MM.1S (cell line): ENCODE measurements around the gene EAF1.

ENCODE experiments used
- DNase-seq: peaks from one replicate; pipeline ENCODE4 v3.0.0-alpha.2; 2015
- H2AFZ ChIP-seq: fragments of 300-600 bp; sonication (generic); 2 replicates; pipeline ENCODE4 v1.6.0; 2016; ENCODE audit warnings: antibody characterized with exemption, low read length
- H3F3A ChIP-seq: fragments of 300-600 bp; sonication (generic); 2 replicates; pipeline ENCODE4 v1.6.1; 2016; ENCODE audit warnings: mild to moderate bottlenecking, antibody characterized with exemption, low read length, moderate library complexity, mixed read lengths; ENCODE audit not compliant: insufficient read depth
- H3K27ac ChIP-seq: fragments of 300-600 bp; sonication (generic); 2 replicates; pipeline ENCODE4 v1.5.1; 2016; ENCODE audit warnings: mild to moderate bottlenecking, low read length
- H3K27me3 ChIP-seq: fragments of 300-600 bp; sonication (generic); replicated peaks from 2 replicates; pipeline ENCODE4 v1.6.0; 2016; ENCODE audit warnings: low read length; ENCODE audit not compliant: insufficient read depth
- H3K36me3 ChIP-seq: fragments of 300-600 bp; sonication (generic); replicated peaks from 2 replicates; pipeline ENCODE4 v1.6.1; 2016; ENCODE audit warnings: mild to moderate bottlenecking, low read length, mixed read lengths; ENCODE audit not compliant: insufficient read depth
- H3K4me1 ChIP-seq: fragments of 300-600 bp; sonication (generic); 2 replicates; pipeline ENCODE4 v1.6.1; 2016; ENCODE audit warnings: low read length, mixed read lengths
- H3K4me2 ChIP-seq: fragments of 300-600 bp; sonication (generic); 2 replicates; pipeline ENCODE4 v1.6.0; 2016; ENCODE audit warnings: low read depth, low read length
- H3K4me3 ChIP-seq: fragments of 300-600 bp; sonication (generic); 2 replicates; pipeline ENCODE4 v1.5.1; 2016; ENCODE audit warnings: low read length, mixed read lengths
- H3K79me2 ChIP-seq: fragments of 300-600 bp; sonication (generic); 2 replicates; pipeline ENCODE4 v1.6.1; 2016; ENCODE audit warnings: mixed run types, low read length, mixed read lengths
- H3K9ac ChIP-seq: fragments of 300-600 bp; sonication (generic); 2 replicates; pipeline ENCODE4 v1.6.1; 2016; ENCODE audit warnings: low read length, mixed read lengths
- H3K9me2 ChIP-seq: fragments of 300-600 bp; sonication (generic); replicated peaks from 2 replicates; pipeline ENCODE4 v1.6.1; 2016; ENCODE audit warnings: mild to moderate bottlenecking, low read length, mixed read lengths; ENCODE audit not compliant: insufficient read depth
- H3K9me3 ChIP-seq: fragments of 300-600 bp; sonication (generic); replicated peaks from 2 replicates; pipeline ENCODE4 v1.6.1; 2016; ENCODE audit warnings: mild to moderate bottlenecking, low read length, mixed read lengths; ENCODE audit not compliant: insufficient read depth
- H4K20me1 ChIP-seq: fragments of 300-600 bp; sonication (generic); 2 replicates; pipeline ENCODE4 v1.6.1; 2016; ENCODE audit warnings: mild to moderate bottlenecking, low read length, moderate library complexity, mixed read lengths; ENCODE audit not compliant: insufficient read depth
- EZH2 ChIP-seq: fragments of 300-600 bp; sonication (generic); optimal IDR thresholded peaks from 2 replicates; pipeline ENCODE3; 2017; ENCODE audit warnings: low read depth, mild to moderate bottlenecking, antibody characterized with exemption, low read length, mixed read lengths
- EZH2phosphoT487 ChIP-seq: fragments of 300-600 bp; sonication (generic); IDR thresholded peaks from 2 replicates; pipeline ENCODE4 v1.6.1; 2018; ENCODE audit warnings: antibody characterized with exemption, low read length
- TF ChIP-seq, protein P1 (sequence below): fragments of 300-600 bp; sonication (generic); IDR thresholded peaks from 2 replicates; pipeline ENCODE4 v1.5.1; 2016; ENCODE audit warnings: antibody characterized with exemption, low read length, mixed read lengths

Gene EAF1

DNA sequence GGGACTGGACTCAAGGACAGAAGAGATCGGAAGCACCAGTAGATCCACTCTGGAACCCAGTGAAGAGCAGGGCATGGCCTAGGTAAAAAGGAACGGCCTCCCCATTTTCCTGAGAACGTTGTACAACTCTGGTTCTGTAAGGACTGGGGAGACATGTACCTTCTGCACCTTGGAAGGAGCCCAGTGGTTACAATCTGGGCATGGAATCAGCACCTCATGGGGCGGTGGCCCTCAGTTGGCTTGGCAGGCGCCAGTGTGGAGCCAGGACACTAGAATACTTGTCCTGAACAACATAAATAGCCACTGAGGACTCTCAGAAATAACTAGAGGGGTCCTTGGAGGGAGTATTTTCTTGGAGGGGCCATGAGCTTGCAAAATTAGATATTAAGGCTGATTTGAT is 25.6 kb downstream of the EAF1 start:
- Histone ChIP-seq H2AFZ (no peak overlapping the region), H3K9me3 (no peaks in the 10 kb centered on the region), H3K4me1 (no peaks in the 10 kb centered on the region), H3K36me3 (no peaks in the 10 kb centered on the region), H3K27ac (no peak overlapping the region), H3K79me2 (no peaks in the 10 kb centered on the region), H3K4me3 (no peak overlapping the region), H3K4me2 (no peak overlapping the region), H4K20me1 (no peaks in the 10 kb centered on the region), H3K9ac (no peak overlapping the region), H3K9me2 (no peaks in the 10 kb centered on the region), H3K27me3 (no peaks in the 10 kb centered on the region), H3F3A (no peaks in the 10 kb centered on the region)
- no peak for DNase-seq
- no peak for TF ChIP-seq EZH2
- TF ChIP-seq EZH2phosphoT487: no peak
- TF ChIP-seq, protein P1, sequence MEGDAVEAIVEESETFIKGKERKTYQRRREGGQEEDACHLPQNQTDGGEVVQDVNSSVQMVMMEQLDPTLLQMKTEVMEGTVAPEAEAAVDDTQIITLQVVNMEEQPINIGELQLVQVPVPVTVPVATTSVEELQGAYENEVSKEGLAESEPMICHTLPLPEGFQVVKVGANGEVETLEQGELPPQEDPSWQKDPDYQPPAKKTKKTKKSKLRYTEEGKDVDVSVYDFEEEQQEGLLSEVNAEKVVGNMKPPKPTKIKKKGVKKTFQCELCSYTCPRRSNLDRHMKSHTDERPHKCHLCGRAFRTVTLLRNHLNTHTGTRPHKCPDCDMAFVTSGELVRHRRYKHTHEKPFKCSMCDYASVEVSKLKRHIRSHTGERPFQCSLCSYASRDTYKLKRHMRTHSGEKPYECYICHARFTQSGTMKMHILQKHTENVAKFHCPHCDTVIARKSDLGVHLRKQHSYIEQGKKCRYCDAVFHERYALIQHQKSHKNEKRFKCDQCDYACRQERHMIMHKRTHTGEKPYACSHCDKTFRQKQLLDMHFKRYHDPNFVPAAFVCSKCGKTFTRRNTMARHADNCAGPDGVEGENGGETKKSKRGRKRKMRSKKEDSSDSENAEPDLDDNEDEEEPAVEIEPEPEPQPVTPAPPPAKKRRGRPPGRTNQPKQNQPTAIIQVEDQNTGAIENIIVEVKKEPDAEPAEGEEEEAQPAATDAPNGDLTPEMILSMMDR: no peak

GRCh38 chr3:15453501-15453900 is 26.1 kb downstream of the EAF1 start:
- no peaks in the 10 kb centered on the region for H3K9me3 ChIP-seq
- no peaks in the 10 kb centered on the region for H4K20me1 ChIP-seq
- TF ChIP-seq EZH2phosphoT487 (no peak), EZH2 (no peak)
- TF ChIP-seq, protein P1: no peak
- H3K79me2 ChIP-seq: no peaks in the 10 kb centered on the region
- no peaks in the 10 kb centered on the region for H3K36me3 ChIP-seq
- no peak overlapping the region for H2AFZ ChIP-seq
- no peak overlapping the region for H3K9ac ChIP-seq
- H3K4me3 ChIP-seq: no peak overlapping the region
- H3K4me2 ChIP-seq: no peak overlapping the region
- H3K27me3 ChIP-seq: no peaks in the 10 kb centered on the region
- H3K9me2 ChIP-seq: no peaks in the 10 kb centered on the region
- no peak overlapping the region for H3K27ac ChIP-seq
- H3K4me1 ChIP-seq: no peaks in the 10 kb centered on the region
- H3F3A ChIP-seq: no peaks in the 10 kb centered on the region
- no peak for DNase-seq

GRCh38 chr3:15453991-15454625 is 26.7 kb downstream of the EAF1 start:
- no peaks in the 10 kb centered on the region for H3K9me2 ChIP-seq
- no peak overlapping the region for H3K9ac ChIP-seq
- H3K79me2 ChIP-seq: no peaks in the 10 kb centered on the region
- no peaks in the 10 kb centered on the region for H4K20me1 ChIP-seq
- H3K27ac ChIP-seq: no peak overlapping the region
- no peaks in the 10 kb centered on the region for H3F3A ChIP-seq
- no peaks in the 10 kb centered on the region for H3K36me3 ChIP-seq
- H3K27me3 ChIP-seq: no peaks in the 10 kb centered on the region
- DNase-seq: no peak
- no peak overlapping the region for H2AFZ ChIP-seq
- H3K4me2 ChIP-seq: no peak overlapping the region
- no peaks in the 10 kb centered on the region for H3K4me1 ChIP-seq
- no peaks in the 10 kb centered on the region for H3K9me3 ChIP-seq
- no peak overlapping the region for H3K4me3 ChIP-seq
- no peak for TF ChIP-seq EZH2

- H3K79me2 ChIP-seq: no peaks in the 10 kb centered on the region
- no peak overlapping the region for H3K27ac ChIP-seq
- no peak for TF ChIP-seq EZH2phosphoT487
- TF ChIP-seq, protein P1: no peak
- no peak for TF ChIP-seq EZH2
- H4K20me1 ChIP-seq: no peaks in the 10 kb centered on the region
- DNase-seq: no peak
- no peaks in the 10 kb centered on the region for H3K9me3 ChIP-seq
- no peak overlapping the region for H2AFZ ChIP-seq
- no peaks in the 10 kb centered on the region for H3K36me3 ChIP-seq
- H3K9ac ChIP-seq: no peak overlapping the region
- H3K4me1 ChIP-seq: no peaks in the 10 kb centered on the region
- H3K4me3 ChIP-seq: no peak overlapping the region
- no peaks in the 10 kb centered on the region for H3F3A ChIP-seq
- no peaks in the 10 kb centered on the region for H3K27me3 ChIP-seq
- no peak overlapping the region for H3K4me2 ChIP-seq
- no peaks in the 10 kb centered on the region for H3K9me2 ChIP-seq
Measured at GRCh38 chr3:15454965-15455364, 27.6 kb downstream of the EAF1 start.
